CD4-positive, alpha-beta T cell treated with Interleukin-17A for 1 hour (primary cell): ENCODE measurements around the gene ADCY5.
A peak's percentile ranks its signal among the peaks of the same experiment; 100 is the strongest.
"Not testable (repeated sequence)": the region's sequence is repeated elsewhere in the genome, so short reads cannot be mapped to it uniquely, and the experiment has no call there.

Experiments used
- DNase-seq: peaks from one replicate; pipeline ENCODE4 v3.0.0-alpha.2; 2020

Gene ADCY5

GRCh38 chr3:123448536-123449101 lies at the start of gene ADCY5:
Gene ADCY5, minus strand, starts transcription at chr3:123449090. Its CDS starts 545 bp downstream, at chr3:123448545.
- no peak for DNase-seq

GRCh38 chr3:123493912-123494311 lies 45.0 kb upstream of the ADCY5 start:
- DNase-seq, result no peak

GRCh38 chr3:123491966-123492587 lies 43.2 kb upstream of the ADCY5 start:
- peak; percentile 37 for DNase-seq

GRCh38 chr3:123489400-123490004 lies 40.6 kb upstream of the ADCY5 start:
- peak; percentile 38 for DNase-seq

- DNase-seq, result no peak
These were observed 39.9 kb upstream of the ADCY5 start for GRCh38 chr3:123488645-123489347.

GRCh38 chr3:123487063-123487462 lies 38.2 kb upstream of the ADCY5 start:
- DNase-seq, result not testable (repeated sequence)

- DNase-seq, result no peak
These were observed 37.6 kb upstream of the ADCY5 start for GRCh38 chr3:123486460-123486859.

GRCh38 chr3:123485551-123485950 lies 36.7 kb upstream of the ADCY5 start:
- DNase-seq, result no peak

GRCh38 chr3:123483146-123483545 lies 34.3 kb upstream of the ADCY5 start:
- no peak for DNase-seq

- no peak for DNase-seq
These were observed 33.0 kb upstream of the ADCY5 start for GRCh38 chr3:123481722-123482457.

- DNase-seq, result no peak
These were observed 32.2 kb upstream of the ADCY5 start for GRCh38 chr3:123481071-123481470.

GRCh38 chr3:123480428-123480827 lies 31.5 kb upstream of the ADCY5 start:
- DNase-seq, result no peak

GRCh38 chr3:123479891-123480290 lies 31.0 kb upstream of the ADCY5 start:
- DNase-seq, result no peak

- DNase-seq, result no peak
These were observed 29.4 kb upstream of the ADCY5 start for GRCh38 chr3:123478314-123478713.

- no peak for DNase-seq
These were observed 28.3 kb upstream of the ADCY5 start for GRCh38 chr3:123476967-123477750.

GRCh38 chr3:123475786-123476185 lies 26.9 kb upstream of the ADCY5 start:
- no peak for DNase-seq

- no peak for DNase-seq
These were observed 22.2 kb upstream of the ADCY5 start for GRCh38 chr3:123471106-123471505.

- no peak for DNase-seq
These were observed 20.6 kb upstream of the ADCY5 start for GRCh38 chr3:123469323-123469995.

- DNase-seq, result no peak
These were observed 18.2 kb upstream of the ADCY5 start for GRCh38 chr3:123467046-123467445.

- no peak for DNase-seq
These were observed 15.3 kb upstream of the ADCY5 start for GRCh38 chr3:123464211-123464610.

- DNase-seq, result no peak
These were observed 11.0 kb upstream of the ADCY5 start for GRCh38 chr3:123459862-123460261.

GRCh38 chr3:123458255-123458654 lies 9.4 kb upstream of the ADCY5 start:
- DNase-seq, result no peak
